Measurements from ENCODE around the gene MAG.

Gene MAG

GRCh38 chr19:35265126-35265899, 26.6 kb upstream of the MAG start:
- DNase-seq (ENCODE audit: low spot score): peak; percentile 59

GRCh38 chr19:35265900-35266519, 26.0 kb upstream of the MAG start:
- DNase-seq (ENCODE audit: low spot score): peak; percentile 56

- peak; percentile 61 for DNase-seq (ENCODE audit: low spot score)
Measured at GRCh38 chr19:35266520-35267352, 25.2 kb upstream of the MAG start.

- DNase-seq (ENCODE audit: low spot score): peak; percentile 75
Measured at GRCh38 chr19:35267353-35267817, 24.6 kb upstream of the MAG start.

- DNase-seq (ENCODE audit: low spot score): peak; percentile 88
Measured at GRCh38 chr19:35267818-35268535, 24.0 kb upstream of the MAG start.

GRCh38 chr19:35268536-35269437, 23.2 kb upstream of the MAG start, which contains the start of gene USF2:
Gene USF2 (plus strand): TSS chr19:35268962. CDS start chr19:35269102, 140 bp downstream.
- DNase-seq (ENCODE audit: low spot score): peak; percentile 73

- DNase-seq (ENCODE audit: low spot score): peak; percentile 91
Measured at GRCh38 chr19:35269438-35270117, 22.4 kb upstream of the MAG start.

- no peak for DNase-seq (ENCODE audit: low spot score)
Measured at GRCh38 chr19:35270381-35270811, 21.6 kb upstream of the MAG start.

GRCh38 chr19:35271546-35271945, 20.4 kb upstream of the MAG start:
- DNase-seq (ENCODE audit: low spot score): no peak

GRCh38 chr19:35272122-35272719, 19.7 kb upstream of the MAG start:
- no peak for DNase-seq (ENCODE audit: low spot score)

- DNase-seq (ENCODE audit: low spot score): no peak
Measured at GRCh38 chr19:35272954-35273649, 18.9 kb upstream of the MAG start.

- DNase-seq (ENCODE audit: low spot score): no peak
Measured at GRCh38 chr19:35273686-35274259, 18.2 kb upstream of the MAG start.

- no peak for DNase-seq (ENCODE audit: low spot score)
Measured at GRCh38 chr19:35274323-35274722, 17.6 kb upstream of the MAG start.

- DNase-seq (ENCODE audit: low spot score): no peak
Measured at GRCh38 chr19:35276706-35277281, 15.2 kb upstream of the MAG start.

GRCh38 chr19:35278578-35279284, 13.2 kb upstream of the MAG start:
- no peak for DNase-seq (ENCODE audit: low spot score)

GRCh38 chr19:35279374-35279773, 12.6 kb upstream of the MAG start:
- no peak for DNase-seq (ENCODE audit: low spot score)

GRCh38 chr19:35279985-35280821, 11.8 kb upstream of the MAG start:
- no peak for DNase-seq (ENCODE audit: low spot score)
